WTC11 (cell line): ENCODE results near the gene RIN3. TPM values are rescaled to one million over a fixed set of nuclear protein-coding genes. Genes with fewer than 3 reads are reported as not detected.

Experiments used
- ATAC-seq: fragments of 200-7000 bp; cut with Tn5 transposase; 2 replicates; pipeline ENCODE4 v1.10.0; 2021; ENCODE audit warnings: mild to moderate bottlenecking, moderate library complexity
- CTCF ChIA-PET: fragments of 300-600 bp; sonication (Branson Sonifier 250); formaldehyde crosslinking; loops from one replicate; lab custom pipeline; 2021; ENCODE audit warnings: antibody characterized with exemption; lab: Charles Lee
- POLR2A ChIA-PET: fragments of 350-600 bp; sonication (Branson Sonifier 250); formaldehyde crosslinking; loops from one replicate; lab custom pipeline; 2021; ENCODE audit warnings: antibody characterized with exemption; lab: Charles Lee
- DNase-seq: peaks from one replicate; pipeline ENCODE4 v3.0.0; 2021; ENCODE audit warnings: low spot score
- H3K27ac Mint-ChIP-seq: 2 replicates; pipeline ENCODE4 v1.8.0; 2021; ENCODE audit warnings: mixed read lengths
- H3K27me3 Mint-ChIP-seq: 2 replicates; pipeline ENCODE4 v1.8.0; 2021; ENCODE audit warnings: low read depth, mild to moderate bottlenecking, moderate library complexity, mixed read lengths
- H3K36me3 Mint-ChIP-seq: 2 replicates; pipeline ENCODE4 v1.8.0; 2021; ENCODE audit warnings: mixed read lengths
- H3K4me1 Mint-ChIP-seq: 2 replicates; pipeline ENCODE4 v1.8.0; 2022; ENCODE audit warnings: mixed read lengths
- H3K4me3 Mint-ChIP-seq: 2 replicates; pipeline ENCODE4 v1.8.0; 2021; ENCODE audit warnings: mild to moderate bottlenecking, moderate library complexity, mixed read lengths
- H3K9me3 Mint-ChIP-seq: 2 replicates; pipeline ENCODE4 v1.8.0; 2021; ENCODE audit warnings: mixed read lengths
- ELF4 ChIP-seq: sonication (generic); formaldehyde crosslinking; IDR thresholded peaks from 2 replicates; pipeline ENCODE4 v1.8.1; 2022; ENCODE audit warnings: low read depth, mild to moderate bottlenecking, moderate library complexity, missing genetic modification reagents
- ETV6 ChIP-seq: sonication (generic); formaldehyde crosslinking; IDR thresholded peaks from 2 replicates; pipeline ENCODE4 v1.8.1; 2022; ENCODE audit warnings: mild to moderate bottlenecking, missing genetic modification reagents
- GABPB1 ChIP-seq: sonication (generic); formaldehyde crosslinking; IDR thresholded peaks from 2 replicates; pipeline ENCODE4 v1.8.1; 2023; ENCODE audit warnings: mild to moderate bottlenecking, missing genetic modification reagents
- JAZF1 ChIP-seq: fragments of 250-450 bp; sonication (Bioruptor Pico); IDR thresholded peaks from 2 replicates; pipeline ENCODE4 v1.9.0; 2021; ENCODE audit warnings: moderate library complexity, mild to moderate bottlenecking, inconsistent platforms
- NFATC4 ChIP-seq: fragments of 250-450 bp; sonication (Bioruptor Pico); IDR thresholded peaks from 2 replicates; pipeline ENCODE4 v1.9.0; 2021; ENCODE audit warnings: mild to moderate bottlenecking
- NFYB ChIP-seq: sonication (generic); formaldehyde crosslinking; conservative IDR thresholded peaks from 2 replicates; pipeline ENCODE4 v1.8.0; 2022; ENCODE audit warnings: low read depth, missing genetic modification reagents
- NR3C1 ChIP-seq: sonication (generic); formaldehyde crosslinking; conservative IDR thresholded peaks from 2 replicates; pipeline ENCODE4 v1.8.1; 2023; ENCODE audit warnings: low read depth, mild to moderate bottlenecking, missing genetic modification reagents
- PRRX2 ChIP-seq: fragments of 250-450 bp; sonication (Bioruptor Pico); IDR thresholded peaks from 2 replicates; pipeline ENCODE4 v1.8.0; 2021; ENCODE audit warnings: mild to moderate bottlenecking
- SMAD4 ChIP-seq: sonication (generic); formaldehyde crosslinking; IDR thresholded peaks from 2 replicates; pipeline ENCODE4 v1.8.0; 2022; ENCODE audit warnings: mild to moderate bottlenecking, missing genetic modification reagents
- SP1 ChIP-seq: sonication (generic); formaldehyde crosslinking; conservative IDR thresholded peaks from 2 replicates; pipeline ENCODE4 v1.8.1; 2022; ENCODE audit warnings: missing genetic modification reagents
- ZNF121 ChIP-seq: sonication (generic); formaldehyde crosslinking; IDR thresholded peaks from 2 replicates; pipeline ENCODE4 v1.8.0; 2023; ENCODE audit warnings: missing genetic modification reagents
- ZNF263 ChIP-seq: sonication (generic); formaldehyde crosslinking; IDR thresholded peaks from 2 replicates; pipeline ENCODE4 v1.8.1; 2022; ENCODE audit warnings: low read depth, mild to moderate bottlenecking, moderate library complexity, missing genetic modification reagents
- ZNF671 ChIP-seq: fragments of 250-450 bp; sonication (Bioruptor Pico); IDR thresholded peaks from 2 replicates; pipeline ENCODE4 v1.8.0; 2021; ENCODE audit warnings: mild to moderate bottlenecking
- total RNA-seq: library from RNA; stranded (reverse); gene quantifications from 3 replicates; pipeline ENCODE4 v1.2.3, GENCODE V29; 2021
- TF ChIP-seq, protein P1 (sequence below): sonication (generic); formaldehyde crosslinking; IDR thresholded peaks from 2 replicates; pipeline ENCODE4 v1.8.1; 2023; ENCODE audit warnings: mild to moderate bottlenecking, missing genetic modification reagents, moderate library complexity
- TF ChIP-seq, protein P2 (sequence below): sonication (generic); formaldehyde crosslinking; IDR thresholded peaks from 2 replicates; pipeline ENCODE4 v1.8.0; 2023; ENCODE audit warnings: mild to moderate bottlenecking, missing genetic modification reagents
- TF ChIP-seq, protein P3 (sequence below): fragments of 250-450 bp; sonication (Bioruptor Pico); IDR thresholded peaks from 2 replicates; pipeline ENCODE4 v1.9.0; 2021; ENCODE audit warnings: moderate library complexity, mild to moderate bottlenecking, inconsistent platforms, borderline replicate concordance
- TF ChIP-seq, protein P4 (sequence below): sonication (generic); formaldehyde crosslinking; IDR thresholded peaks from 2 replicates; pipeline ENCODE4 v1.8.1; 2023; ENCODE audit warnings: mild to moderate bottlenecking, missing genetic modification reagents, moderate library complexity
- TF ChIP-seq, protein P5 (sequence below): sonication (generic); formaldehyde crosslinking; IDR thresholded peaks from 2 replicates; pipeline ENCODE4 v1.8.0; 2023; ENCODE audit warnings: missing genetic modification reagents, mild to moderate bottlenecking, borderline replicate concordance
- TF ChIP-seq, protein P6 (sequence below): sonication (generic); formaldehyde crosslinking; IDR thresholded peaks from 2 replicates; pipeline ENCODE4 v1.8.1; 2022; ENCODE audit warnings: mild to moderate bottlenecking, missing genetic modification reagents, moderate library complexity, borderline replicate concordance

RIN3 gene
- total RNA-seq, 1 experiment from 2014 or later = 3.3 TPM

DNA sequence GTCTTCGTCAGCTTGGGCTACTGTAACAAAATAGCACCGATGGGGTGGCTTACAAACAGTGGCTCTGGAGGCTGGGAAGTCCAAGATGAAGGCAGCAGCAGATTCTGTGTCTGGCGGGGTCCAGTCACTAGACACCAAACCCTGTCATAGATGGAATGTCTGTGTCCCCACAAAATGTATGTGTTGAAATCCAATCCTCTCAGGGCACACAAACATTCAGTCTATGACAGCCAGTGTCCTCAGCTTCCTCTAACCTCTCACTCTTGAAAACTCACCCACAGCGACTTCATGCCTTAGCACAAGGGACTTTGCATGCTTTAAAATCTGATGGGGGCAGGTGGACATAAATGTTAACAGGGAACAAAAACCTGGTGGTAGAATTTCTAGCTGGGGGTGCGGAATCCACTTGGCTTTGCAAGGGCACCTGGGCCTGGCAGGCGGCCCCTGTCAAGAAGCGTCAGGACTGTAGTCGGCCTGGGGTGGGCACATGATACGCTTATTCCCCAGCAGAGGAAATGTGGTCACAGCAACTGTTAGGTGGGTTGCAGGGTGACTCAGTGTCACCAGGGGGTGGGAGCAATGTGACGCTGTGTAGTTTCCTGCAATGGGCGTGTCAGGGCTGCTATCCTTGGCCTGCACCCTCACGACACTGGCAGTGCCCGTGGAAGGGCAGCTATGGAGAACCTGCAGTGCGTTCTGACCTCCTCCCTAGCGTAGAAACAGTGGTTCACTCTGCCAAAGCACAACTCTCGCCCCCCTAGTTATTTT is 17.7 kb downstream of the RIN3 start (continued):
- no peak for TF ChIP-seq NR3C1 (CRISPR knock-in tag)
- TF ChIP-seq, protein P1, sequence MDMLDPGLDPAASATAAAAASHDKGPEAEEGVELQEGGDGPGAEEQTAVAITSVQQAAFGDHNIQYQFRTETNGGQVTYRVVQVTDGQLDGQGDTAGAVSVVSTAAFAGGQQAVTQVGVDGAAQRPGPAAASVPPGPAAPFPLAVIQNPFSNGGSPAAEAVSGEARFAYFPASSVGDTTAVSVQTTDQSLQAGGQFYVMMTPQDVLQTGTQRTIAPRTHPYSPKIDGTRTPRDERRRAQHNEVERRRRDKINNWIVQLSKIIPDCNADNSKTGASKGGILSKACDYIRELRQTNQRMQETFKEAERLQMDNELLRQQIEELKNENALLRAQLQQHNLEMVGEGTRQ (CRISPR knock-in tag) = no peak
- TF ChIP-seq ETV6 (CRISPR knock-in tag) = no peak
- TF ChIP-seq ZNF263 = no peak
- TF ChIP-seq, protein P2, sequence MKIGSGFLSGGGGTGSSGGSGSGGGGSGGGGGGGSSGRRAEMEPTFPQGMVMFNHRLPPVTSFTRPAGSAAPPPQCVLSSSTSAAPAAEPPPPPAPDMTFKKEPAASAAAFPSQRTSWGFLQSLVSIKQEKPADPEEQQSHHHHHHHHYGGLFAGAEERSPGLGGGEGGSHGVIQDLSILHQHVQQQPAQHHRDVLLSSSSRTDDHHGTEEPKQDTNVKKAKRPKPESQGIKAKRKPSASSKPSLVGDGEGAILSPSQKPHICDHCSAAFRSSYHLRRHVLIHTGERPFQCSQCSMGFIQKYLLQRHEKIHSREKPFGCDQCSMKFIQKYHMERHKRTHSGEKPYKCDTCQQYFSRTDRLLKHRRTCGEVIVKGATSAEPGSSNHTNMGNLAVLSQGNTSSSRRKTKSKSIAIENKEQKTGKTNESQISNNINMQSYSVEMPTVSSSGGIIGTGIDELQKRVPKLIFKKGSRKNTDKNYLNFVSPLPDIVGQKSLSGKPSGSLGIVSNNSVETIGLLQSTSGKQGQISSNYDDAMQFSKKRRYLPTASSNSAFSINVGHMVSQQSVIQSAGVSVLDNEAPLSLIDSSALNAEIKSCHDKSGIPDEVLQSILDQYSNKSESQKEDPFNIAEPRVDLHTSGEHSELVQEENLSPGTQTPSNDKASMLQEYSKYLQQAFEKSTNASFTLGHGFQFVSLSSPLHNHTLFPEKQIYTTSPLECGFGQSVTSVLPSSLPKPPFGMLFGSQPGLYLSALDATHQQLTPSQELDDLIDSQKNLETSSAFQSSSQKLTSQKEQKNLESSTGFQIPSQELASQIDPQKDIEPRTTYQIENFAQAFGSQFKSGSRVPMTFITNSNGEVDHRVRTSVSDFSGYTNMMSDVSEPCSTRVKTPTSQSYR = no peak
- TF ChIP-seq, protein P3, sequence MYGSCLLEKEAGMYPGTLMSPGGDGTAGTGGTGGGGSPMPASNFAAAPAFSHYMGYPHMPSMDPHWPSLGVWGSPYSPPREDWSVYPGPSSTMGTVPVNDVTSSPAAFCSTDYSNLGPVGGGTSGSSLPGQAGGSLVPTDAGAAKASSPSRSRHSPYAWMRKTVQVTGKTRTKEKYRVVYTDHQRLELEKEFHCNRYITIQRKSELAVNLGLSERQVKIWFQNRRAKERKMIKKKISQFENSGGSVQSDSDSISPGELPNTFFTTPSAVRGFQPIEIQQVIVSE (CRISPR knock-in tag) = no peak
- TF ChIP-seq, protein P4, sequence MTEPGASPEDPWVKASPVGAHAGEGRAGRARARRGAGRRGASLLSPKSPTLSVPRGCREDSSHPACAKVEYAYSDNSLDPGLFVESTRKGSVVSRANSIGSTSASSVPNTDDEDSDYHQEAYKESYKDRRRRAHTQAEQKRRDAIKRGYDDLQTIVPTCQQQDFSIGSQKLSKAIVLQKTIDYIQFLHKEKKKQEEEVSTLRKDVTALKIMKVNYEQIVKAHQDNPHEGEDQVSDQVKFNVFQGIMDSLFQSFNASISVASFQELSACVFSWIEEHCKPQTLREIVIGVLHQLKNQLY = no peak
- TF ChIP-seq NFYB (CRISPR knock-in tag) = no peak

DNA sequence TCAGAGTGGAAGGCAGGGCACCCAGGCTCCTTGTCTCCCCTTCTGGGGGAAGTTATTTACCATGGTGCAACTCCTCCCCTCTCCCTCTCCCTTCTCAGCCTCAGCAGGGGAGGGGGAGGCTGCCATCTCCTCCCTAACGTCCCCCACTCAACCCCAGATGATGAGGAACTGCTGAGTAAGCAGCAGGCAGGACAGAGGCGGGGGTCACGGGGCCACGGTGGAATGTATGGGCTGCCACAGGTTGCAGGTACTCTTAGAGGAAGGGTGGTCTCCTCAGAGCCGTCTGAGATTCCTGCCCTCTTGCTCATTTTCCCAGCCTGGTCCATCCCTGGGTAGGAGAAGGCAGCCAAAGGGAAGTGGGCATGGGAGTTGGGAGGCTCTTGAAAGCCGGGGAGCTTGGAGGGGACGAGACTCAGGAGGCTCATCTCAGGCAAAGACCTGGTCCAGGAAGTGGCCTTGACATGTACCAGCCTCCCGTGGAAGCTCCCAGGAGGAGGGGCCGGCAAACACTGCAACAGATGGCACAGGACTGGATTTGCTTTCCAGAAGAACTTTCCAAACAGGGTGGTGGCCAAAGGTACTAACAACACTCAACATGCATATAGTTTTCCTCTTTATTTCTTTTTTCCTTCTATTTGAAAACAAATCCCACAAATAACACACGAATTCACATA is 19.0 kb downstream of the RIN3 start:
- no peak overlapping the region for H3K4me3 Mint-ChIP-seq
- TF ChIP-seq PRRX2 (CRISPR knock-in tag) (no peak), ZNF671 (CRISPR knock-in tag) (no peak), ELF4 (no peak), SMAD4 (CRISPR knock-in tag) (no peak), ZNF121 (CRISPR knock-in tag) (no peak), SP1 (CRISPR knock-in tag) (no peak), ETV6 (CRISPR knock-in tag) (no peak), JAZF1 (CRISPR knock-in tag) (no peak), GABPB1 (CRISPR knock-in tag) (no peak), NFATC4 (CRISPR knock-in tag) (no peak)
- TF ChIP-seq, protein P5, sequence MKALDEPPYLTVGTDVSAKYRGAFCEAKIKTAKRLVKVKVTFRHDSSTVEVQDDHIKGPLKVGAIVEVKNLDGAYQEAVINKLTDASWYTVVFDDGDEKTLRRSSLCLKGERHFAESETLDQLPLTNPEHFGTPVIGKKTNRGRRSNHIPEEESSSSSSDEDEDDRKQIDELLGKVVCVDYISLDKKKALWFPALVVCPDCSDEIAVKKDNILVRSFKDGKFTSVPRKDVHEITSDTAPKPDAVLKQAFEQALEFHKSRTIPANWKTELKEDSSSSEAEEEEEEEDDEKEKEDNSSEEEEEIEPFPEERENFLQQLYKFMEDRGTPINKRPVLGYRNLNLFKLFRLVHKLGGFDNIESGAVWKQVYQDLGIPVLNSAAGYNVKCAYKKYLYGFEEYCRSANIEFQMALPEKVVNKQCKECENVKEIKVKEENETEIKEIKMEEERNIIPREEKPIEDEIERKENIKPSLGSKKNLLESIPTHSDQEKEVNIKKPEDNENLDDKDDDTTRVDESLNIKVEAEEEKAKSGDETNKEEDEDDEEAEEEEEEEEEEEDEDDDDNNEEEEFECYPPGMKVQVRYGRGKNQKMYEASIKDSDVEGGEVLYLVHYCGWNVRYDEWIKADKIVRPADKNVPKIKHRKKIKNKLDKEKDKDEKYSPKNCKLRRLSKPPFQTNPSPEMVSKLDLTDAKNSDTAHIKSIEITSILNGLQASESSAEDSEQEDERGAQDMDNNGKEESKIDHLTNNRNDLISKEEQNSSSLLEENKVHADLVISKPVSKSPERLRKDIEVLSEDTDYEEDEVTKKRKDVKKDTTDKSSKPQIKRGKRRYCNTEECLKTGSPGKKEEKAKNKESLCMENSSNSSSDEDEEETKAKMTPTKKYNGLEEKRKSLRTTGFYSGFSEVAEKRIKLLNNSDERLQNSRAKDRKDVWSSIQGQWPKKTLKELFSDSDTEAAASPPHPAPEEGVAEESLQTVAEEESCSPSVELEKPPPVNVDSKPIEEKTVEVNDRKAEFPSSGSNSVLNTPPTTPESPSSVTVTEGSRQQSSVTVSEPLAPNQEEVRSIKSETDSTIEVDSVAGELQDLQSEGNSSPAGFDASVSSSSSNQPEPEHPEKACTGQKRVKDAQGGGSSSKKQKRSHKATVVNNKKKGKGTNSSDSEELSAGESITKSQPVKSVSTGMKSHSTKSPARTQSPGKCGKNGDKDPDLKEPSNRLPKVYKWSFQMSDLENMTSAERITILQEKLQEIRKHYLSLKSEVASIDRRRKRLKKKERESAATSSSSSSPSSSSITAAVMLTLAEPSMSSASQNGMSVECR (CRISPR knock-in tag) = no peak
- TF ChIP-seq, protein P6, sequence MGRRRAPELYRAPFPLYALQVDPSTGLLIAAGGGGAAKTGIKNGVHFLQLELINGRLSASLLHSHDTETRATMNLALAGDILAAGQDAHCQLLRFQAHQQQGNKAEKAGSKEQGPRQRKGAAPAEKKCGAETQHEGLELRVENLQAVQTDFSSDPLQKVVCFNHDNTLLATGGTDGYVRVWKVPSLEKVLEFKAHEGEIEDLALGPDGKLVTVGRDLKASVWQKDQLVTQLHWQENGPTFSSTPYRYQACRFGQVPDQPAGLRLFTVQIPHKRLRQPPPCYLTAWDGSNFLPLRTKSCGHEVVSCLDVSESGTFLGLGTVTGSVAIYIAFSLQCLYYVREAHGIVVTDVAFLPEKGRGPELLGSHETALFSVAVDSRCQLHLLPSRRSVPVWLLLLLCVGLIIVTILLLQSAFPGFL (CRISPR knock-in tag) = no peak
- no peaks in the 10 kb centered on the region for H3K9me3 Mint-ChIP-seq
- H3K27ac Mint-ChIP-seq = no peak overlapping the region
- ChIA-PET CTCF (no interaction called here), POLR2A (no interaction called here)
- no peak for ATAC-seq
- H3K27me3 Mint-ChIP-seq = no peaks in the 10 kb centered on the region
- no peaks in the 10 kb centered on the region for H3K4me1 Mint-ChIP-seq
- H3K36me3 Mint-ChIP-seq = no peaks in the 10 kb centered on the region
- no peak for DNase-seq
